ENCODE data around the gene UNCX. TPM values are rescaled to one million over a fixed set of nuclear protein-coding genes. Genes with fewer than 3 reads are reported as not detected.
"Not testable (repeated sequence)": the region's sequence is repeated elsewhere in the genome, so short reads cannot be mapped to it uniquely, and the experiment has no call there.

Gene UNCX
- total RNA-seq, 4 donors from 2014 or later = not detected

- WGBS, 2 donors = 39 to 52% methylated on average over 19 of the region's 19 CpGs
- TF ChIP-seq CTCF (IDR thresholded peaks at IDR 0.05) (no peak), POLR2A (IDR thresholded peaks at IDR 0.05) (no peak)
- intact Hi-C loops (cut with DNase I; ENCODE audit: low total_unique reads) = no loop called here
- no peak for DNase-seq (ENCODE audit: low spot score in 2 of 2)
- no peak overlapping the region for H3K4me3 ChIP-seq (ENCODE audit: low read depth, poor library complexity, severe bottlenecking)
These were observed 28.1 kb upstream of the UNCX start for GRCh38 chr7:1204460-1205140.

- intact Hi-C loops (cut with DNase I; ENCODE audit: low total_unique reads); DNase-seq (ENCODE audit: low spot score in 2 of 2); H3K4me3 ChIP-seq (ENCODE audit: low read depth, poor library complexity, severe bottlenecking): not testable (repeated sequence)
- 88 to 89% methylated on average over 7 of the region's 7 CpGs for WGBS, 2 donors
These were observed 26.9 kb upstream of the UNCX start for GRCh38 chr7:1205742-1206141.

GRCh38 chr7:1209097-1209496 is 23.6 kb upstream of the UNCX start:
- WGBS, 2 donors = 82 to 84% methylated on average over 14 of the region's 14 CpGs
- TF ChIP-seq CTCF (IDR thresholded peaks at IDR 0.05) (no peak), POLR2A (IDR thresholded peaks at IDR 0.05) (no peak)
- H3K4me3 ChIP-seq (ENCODE audit: low read depth, poor library complexity, severe bottlenecking) = no peak overlapping the region
- intact Hi-C loops (cut with DNase I; ENCODE audit: low total_unique reads) = no loop called here
- DNase-seq (ENCODE audit: low spot score in 2 of 2) = no peak

GRCh38 chr7:1210321-1210978 is 22.2 kb upstream of the UNCX start:
- no peak overlapping the region for H3K4me3 ChIP-seq (ENCODE audit: low read depth, poor library complexity, severe bottlenecking)
- TF ChIP-seq CTCF (IDR thresholded peaks at IDR 0.05) = no peak
- TF ChIP-seq POLR2A (IDR thresholded peaks at IDR 0.05) = no peak

GRCh38 chr7:1210979-1211608 is 21.6 kb upstream of the UNCX start:
- intact Hi-C loops (cut with DNase I; ENCODE audit: low total_unique reads) = no loop called here
- TF ChIP-seq CTCF (IDR thresholded peaks at IDR 0.05) (no peak), POLR2A (IDR thresholded peaks at IDR 0.05) (no peak)
- 12 to 13% methylated on average over 27 to 35 of the region's 35 CpGs for WGBS, 2 donors
- no peak for DNase-seq (ENCODE audit: low spot score in 2 of 2)
- no peak overlapping the region for H3K4me3 ChIP-seq (ENCODE audit: low read depth, poor library complexity, severe bottlenecking)

More at GRCh38 chr7:1210321-1210978, 22.2 kb upstream of the UNCX start:
- intact Hi-C loops (cut with DNase I; ENCODE audit: low total_unique reads) = no loop called here
- no peak for DNase-seq (ENCODE audit: low spot score in 2 of 2)
- WGBS, 2 donors = 2 to 10% methylated on average over 18 of the region's 18 CpGs

GRCh38 chr7:1211611-1212010 is 21.1 kb upstream of the UNCX start:
- DNase-seq (ENCODE audit: low spot score in 2 of 2) = no peak
- TF ChIP-seq CTCF (IDR thresholded peaks at IDR 0.05) (no peak), POLR2A (IDR thresholded peaks at IDR 0.05) (no peak)
- H3K4me3 ChIP-seq (ENCODE audit: low read depth, poor library complexity, severe bottlenecking) = no peak overlapping the region
- 61 to 72% methylated on average over 11 of the region's 11 CpGs for WGBS, 2 donors
- intact Hi-C loops (cut with DNase I; ENCODE audit: low total_unique reads) = no loop called here

GRCh38 chr7:1212025-1212424 is 20.6 kb upstream of the UNCX start:
- DNase-seq (ENCODE audit: low spot score in 2 of 2); intact Hi-C loops (cut with DNase I; ENCODE audit: low total_unique reads); H3K4me3 ChIP-seq (ENCODE audit: low read depth, poor library complexity, severe bottlenecking): not testable (repeated sequence)
- 88 to 93% methylated on average over 5 of the region's 5 CpGs for WGBS, 2 donors

Data from lower leg skin (tissue), 4 donors.